ENCODE results near the gene KLHL28.
A peak's percentile ranks its signal among the peaks of the same experiment; 100 is the strongest.

Gene KLHL28

GRCh38 chr14:44959538-44959937 is 2.2 kb downstream of the KLHL28 start:
- H3K27ac ChIP-seq (ENCODE audit: low read depth, low read length, severe bottlenecking): no peak overlapping the region
- peaks cover 5% of the 10 kb centered on the region for H3K4me1 ChIP-seq (ENCODE audit: control insufficient read depth, insufficient read depth, low read length, poor library complexity, severe bottlenecking)
- no peaks in the 10 kb centered on the region for H3K9me3 ChIP-seq (ENCODE audit: control insufficient read depth, low read length)
- peaks cover 4% of the 10 kb centered on the region for H3K36me3 ChIP-seq (ENCODE audit: control insufficient read depth, insufficient read depth, low read length)
- no CpG with 5 or more reads among the region's 3 CpGs for WGBS, 2 experiments (ENCODE audit: insufficient coverage in 2 of 2)
- H3K4me3 ChIP-seq (ENCODE audit: extremely low read depth, insufficient read depth, low read length, poor library complexity, severe bottlenecking): peak overlapping the region; percentile 90

GRCh38 chr14:44956866-44957265 is 4.9 kb downstream of the KLHL28 start:
- H3K4me3 ChIP-seq (ENCODE audit: extremely low read depth, insufficient read depth, low read length, poor library complexity, severe bottlenecking): no peak overlapping the region
- WGBS, 2 experiments (ENCODE audit: insufficient coverage in 2 of 2): 100% methylated on average over 1 of the region's 3 CpGs

GRCh38 chr14:44955528-44955927 is 6.2 kb downstream of the KLHL28 start:
- Histone ChIP-seq H3K27ac (ENCODE audit: low read depth, low read length, severe bottlenecking) (no peak overlapping the region), H3K9me3 (ENCODE audit: control insufficient read depth, low read length) (no peaks in the 10 kb centered on the region), H3K4me3 (ENCODE audit: extremely low read depth, insufficient read depth, low read length, poor library complexity, severe bottlenecking) (no peak overlapping the region), H3K4me1 (ENCODE audit: control insufficient read depth, insufficient read depth, low read length, poor library complexity, severe bottlenecking) (no peaks in the 10 kb centered on the region), H3K36me3 (ENCODE audit: control insufficient read depth, insufficient read depth, low read length) (peaks cover 7% of the 10 kb centered on the region)
- WGBS, 2 experiments (ENCODE audit: insufficient coverage in 2 of 2): 80 to 100% methylated on average over 1 of the region's 3 CpGs

More at GRCh38 chr14:44956866-44957265, 4.9 kb downstream of the KLHL28 start:
- Histone ChIP-seq H3K36me3 (ENCODE audit: control insufficient read depth, insufficient read depth, low read length) (peaks cover 7% of the 10 kb centered on the region), H3K4me1 (ENCODE audit: control insufficient read depth, insufficient read depth, low read length, poor library complexity, severe bottlenecking) (no peaks in the 10 kb centered on the region), H3K9me3 (ENCODE audit: control insufficient read depth, low read length) (no peaks in the 10 kb centered on the region), H3K27ac (ENCODE audit: low read depth, low read length, severe bottlenecking) (no peak overlapping the region)

GRCh38 chr14:44954750-44955149 is 7.0 kb downstream of the KLHL28 start:
- Histone ChIP-seq H3K27ac (ENCODE audit: low read depth, low read length, severe bottlenecking) (no peak overlapping the region), H3K4me1 (ENCODE audit: control insufficient read depth, insufficient read depth, low read length, poor library complexity, severe bottlenecking) (no peaks in the 10 kb centered on the region), H3K36me3 (ENCODE audit: control insufficient read depth, insufficient read depth, low read length) (peaks cover 7% of the 10 kb centered on the region), H3K9me3 (ENCODE audit: control insufficient read depth, low read length) (no peaks in the 10 kb centered on the region), H3K4me3 (ENCODE audit: extremely low read depth, insufficient read depth, low read length, poor library complexity, severe bottlenecking) (no peak overlapping the region)
- WGBS, 2 experiments (ENCODE audit: insufficient coverage in 2 of 2): no CpG with 5 or more reads among the region's 3 CpGs

- H3K4me3 ChIP-seq (ENCODE audit: extremely low read depth, insufficient read depth, low read length, poor library complexity, severe bottlenecking): no peak overlapping the region
- no peaks in the 10 kb centered on the region for H3K4me1 ChIP-seq (ENCODE audit: control insufficient read depth, insufficient read depth, low read length, poor library complexity, severe bottlenecking)
- 92 to 94% methylated on average over 2 of the region's 4 CpGs for WGBS, 2 experiments (ENCODE audit: insufficient coverage in 2 of 2)
- H3K27ac ChIP-seq (ENCODE audit: low read depth, low read length, severe bottlenecking): no peak overlapping the region
- H3K9me3 ChIP-seq (ENCODE audit: control insufficient read depth, low read length): no peaks in the 10 kb centered on the region
- H3K36me3 ChIP-seq (ENCODE audit: control insufficient read depth, insufficient read depth, low read length): peaks cover 7% of the 10 kb centered on the region
Measured at GRCh38 chr14:44952391-44953110, 9.2 kb downstream of the KLHL28 start.

- WGBS, 2 experiments (ENCODE audit: insufficient coverage in 2 of 2): 88 to 96% methylated on average over 2 of the region's 2 CpGs
- Histone ChIP-seq H3K9me3 (ENCODE audit: control insufficient read depth, low read length) (no peaks in the 10 kb centered on the region), H3K36me3 (ENCODE audit: control insufficient read depth, insufficient read depth, low read length) (peaks cover 3% of the 10 kb centered on the region), H3K4me3 (ENCODE audit: extremely low read depth, insufficient read depth, low read length, poor library complexity, severe bottlenecking) (no peak overlapping the region), H3K27ac (ENCODE audit: low read depth, low read length, severe bottlenecking) (no peak overlapping the region), H3K4me1 (ENCODE audit: control insufficient read depth, insufficient read depth, low read length, poor library complexity, severe bottlenecking) (no peaks in the 10 kb centered on the region)
Measured at GRCh38 chr14:44951051-44951450, 10.7 kb downstream of the KLHL28 start.

- Histone ChIP-seq H3K27ac (ENCODE audit: low read depth, low read length, severe bottlenecking) (no peak overlapping the region), H3K9me3 (ENCODE audit: control insufficient read depth, low read length) (no peaks in the 10 kb centered on the region), H3K36me3 (ENCODE audit: control insufficient read depth, insufficient read depth, low read length) (peaks cover 34% of the 10 kb centered on the region), H3K4me1 (ENCODE audit: control insufficient read depth, insufficient read depth, low read length, poor library complexity, severe bottlenecking) (no peaks in the 10 kb centered on the region), H3K4me3 (ENCODE audit: extremely low read depth, insufficient read depth, low read length, poor library complexity, severe bottlenecking) (no peak overlapping the region)
- WGBS, 2 experiments (ENCODE audit: insufficient coverage in 2 of 2): 100% methylated on average over 2 to 3 of the region's 4 CpGs
Measured at GRCh38 chr14:44945264-44945663, 16.5 kb downstream of the KLHL28 start.

GRCh38 chr14:44944107-44944506 is 17.6 kb downstream of the KLHL28 start:
- Histone ChIP-seq H3K36me3 (ENCODE audit: control insufficient read depth, insufficient read depth, low read length) (peaks cover 46% of the 10 kb centered on the region), H3K4me1 (ENCODE audit: control insufficient read depth, insufficient read depth, low read length, poor library complexity, severe bottlenecking) (no peaks in the 10 kb centered on the region), H3K4me3 (ENCODE audit: extremely low read depth, insufficient read depth, low read length, poor library complexity, severe bottlenecking) (no peak overlapping the region), H3K9me3 (ENCODE audit: control insufficient read depth, low read length) (no peaks in the 10 kb centered on the region), H3K27ac (ENCODE audit: low read depth, low read length, severe bottlenecking) (no peak overlapping the region)

GRCh38 chr14:44942436-44942835 is 19.3 kb downstream of the KLHL28 start:
- Histone ChIP-seq H3K27ac (ENCODE audit: low read depth, low read length, severe bottlenecking) (no peak overlapping the region), H3K36me3 (ENCODE audit: control insufficient read depth, insufficient read depth, low read length) (peaks cover 60% of the 10 kb centered on the region), H3K4me1 (ENCODE audit: control insufficient read depth, insufficient read depth, low read length, poor library complexity, severe bottlenecking) (no peaks in the 10 kb centered on the region), H3K4me3 (ENCODE audit: extremely low read depth, insufficient read depth, low read length, poor library complexity, severe bottlenecking) (no peak overlapping the region), H3K9me3 (ENCODE audit: control insufficient read depth, low read length) (no peaks in the 10 kb centered on the region)
- 100% methylated on average over 1 of the region's 1 CpG for WGBS, 2 experiments (ENCODE audit: insufficient coverage in 2 of 2)

- WGBS, 2 experiments (ENCODE audit: insufficient coverage in 2 of 2): 91 to 97% methylated on average over 1 to 2 of the region's 2 CpGs
- no peaks in the 10 kb centered on the region for H3K4me1 ChIP-seq (ENCODE audit: control insufficient read depth, insufficient read depth, low read length, poor library complexity, severe bottlenecking)
- H3K4me3 ChIP-seq (ENCODE audit: extremely low read depth, insufficient read depth, low read length, poor library complexity, severe bottlenecking): no peak overlapping the region
- H3K27ac ChIP-seq (ENCODE audit: low read depth, low read length, severe bottlenecking): no peak overlapping the region
- no peaks in the 10 kb centered on the region for H3K9me3 ChIP-seq (ENCODE audit: control insufficient read depth, low read length)
- H3K36me3 ChIP-seq (ENCODE audit: control insufficient read depth, insufficient read depth, low read length): peaks cover 64% of the 10 kb centered on the region
Measured at GRCh38 chr14:44941591-44941990, 20.2 kb downstream of the KLHL28 start.

- Histone ChIP-seq H3K4me3 (ENCODE audit: extremely low read depth, insufficient read depth, low read length, poor library complexity, severe bottlenecking) (no peak overlapping the region), H3K36me3 (ENCODE audit: control insufficient read depth, insufficient read depth, low read length) (peaks cover 65% of the 10 kb centered on the region), H3K27ac (ENCODE audit: low read depth, low read length, severe bottlenecking) (no peak overlapping the region), H3K9me3 (ENCODE audit: control insufficient read depth, low read length) (no peaks in the 10 kb centered on the region), H3K4me1 (ENCODE audit: control insufficient read depth, insufficient read depth, low read length, poor library complexity, severe bottlenecking) (no peaks in the 10 kb centered on the region)
- 91 to 100% methylated on average over 4 to 5 of the region's 6 CpGs for WGBS, 2 experiments (ENCODE audit: insufficient coverage in 2 of 2)
Measured at GRCh38 chr14:44940944-44941343, 20.8 kb downstream of the KLHL28 start.

Measured in mesodermal cell (in vitro differentiated cells).